Umbilical cord (tissue), 2 donors: ENCODE results near the gene CYGB. TPM values are rescaled to one million over a fixed set of nuclear protein-coding genes. Genes with fewer than 3 reads are reported as not detected.
A peak's percentile ranks its signal among the peaks of the same experiment; 100 is the strongest.

ENCODE experiments used
- DNase-seq: peaks from one replicate; pipeline ENCODE4 v3.0.0-alpha.2; 2015; ENCODE audit warnings: low spot score
- total RNA-seq: library from RNA; depleted of rRNA; stranded (reverse); fragments of >200 nt; gene quantifications from one replicate; pipeline ENCODE4 v1.2.3, GENCODE V29; 2014; ENCODE audit warnings: low replicate concordance; ENCODE audit not compliant: insufficient read depth

The CYGB gene
- 0.24 TPM for total RNA-seq

GRCh38 chr17:76537578-76538280 is at the start of gene CYGB:
TSS of gene CYGB (minus strand) at chr17:76537709. CDS start at chr17:76537542, 167 bp downstream.
- no peak for DNase-seq

DNA sequence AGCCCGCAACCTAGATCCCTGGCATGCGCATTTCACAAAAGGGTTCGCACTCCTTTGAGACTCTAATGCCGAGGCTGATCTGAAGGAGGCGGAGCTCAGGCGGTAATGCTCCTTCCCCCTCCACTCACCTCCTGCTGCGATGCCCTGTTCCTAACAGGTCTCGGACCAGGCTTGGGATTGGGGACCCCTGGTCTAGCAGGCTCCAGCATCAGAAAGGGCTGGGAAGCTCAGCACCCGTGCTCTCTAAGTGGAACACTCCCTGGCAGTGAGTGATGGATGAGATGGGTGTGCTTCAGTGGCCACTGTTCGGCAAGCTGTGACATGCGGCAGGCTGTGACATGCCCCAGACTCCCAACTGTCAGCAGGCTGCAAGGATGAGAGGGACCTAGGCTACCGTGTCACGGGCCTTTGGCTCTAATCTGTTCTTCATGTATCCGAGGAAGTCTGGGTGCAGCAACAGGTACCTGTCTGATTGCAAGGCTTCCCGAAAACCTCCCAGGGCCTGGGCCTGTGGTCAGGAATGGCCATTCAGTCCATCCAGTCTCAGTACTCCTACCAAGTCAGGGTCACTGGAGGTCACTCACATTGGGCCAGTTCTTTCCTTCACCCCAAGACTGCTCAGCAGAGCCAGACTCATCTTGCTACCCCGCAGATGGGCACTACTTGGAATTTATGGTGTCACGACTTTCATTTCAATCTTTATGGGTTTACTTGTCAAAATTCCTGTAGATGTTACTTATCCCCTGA is 49.4 kb upstream of the CYGB start:
- peak; percentile 32 for DNase-seq

DNA sequence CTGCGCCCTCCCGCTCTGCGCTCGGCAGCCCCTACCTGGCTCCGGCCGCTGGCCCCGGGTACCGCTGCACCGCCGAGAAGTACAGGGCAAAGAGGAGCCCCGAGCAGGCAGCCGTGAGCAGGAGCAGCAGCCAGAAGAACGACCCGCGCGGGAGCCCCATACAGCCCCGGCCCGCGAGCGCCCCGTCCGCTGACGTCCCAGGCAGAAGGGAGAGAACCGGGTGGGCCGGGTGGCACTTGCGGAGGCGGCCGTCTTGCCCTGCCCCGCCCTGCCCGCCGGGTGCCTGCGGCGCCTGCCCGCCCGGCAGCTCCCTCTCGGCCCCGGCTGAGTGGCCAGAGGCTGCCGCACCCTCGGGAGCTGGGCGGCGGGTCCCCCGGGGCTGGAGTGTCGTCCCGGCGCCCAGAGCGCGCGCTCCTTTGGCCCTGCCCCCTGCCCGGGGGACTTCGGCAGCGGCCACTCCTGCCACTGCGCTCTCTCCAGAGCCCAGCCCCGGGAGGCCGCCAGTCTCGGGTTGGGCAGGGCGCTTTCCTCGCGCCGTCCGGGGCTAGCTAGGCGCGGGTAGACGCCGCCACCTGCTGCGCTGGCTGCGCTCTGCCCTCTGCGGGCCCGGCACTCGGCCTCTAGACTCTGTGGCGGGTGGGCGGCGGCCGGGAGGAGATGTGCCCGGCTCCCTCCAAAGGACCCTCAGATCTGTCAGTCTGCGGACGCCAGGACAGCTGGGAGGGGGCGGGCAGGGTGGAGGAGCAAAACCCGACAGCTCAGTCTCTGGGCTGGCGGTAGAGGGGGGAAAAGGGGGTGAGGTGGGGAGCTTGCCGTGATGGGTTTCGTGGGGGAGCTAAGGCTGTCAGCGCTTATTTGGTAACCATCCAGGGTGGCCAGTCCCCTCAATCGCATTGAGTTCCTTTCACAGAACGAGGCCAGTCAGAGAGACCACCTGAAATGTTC is 48.4 kb upstream of the CYGB start, which contains the start of gene ST6GALNAC2:
TSS of gene ST6GALNAC2 (minus strand) at position 212 of the 945 bp plus-strand sequence. CDS start at position 160, 52 bp downstream.
- peak; percentile 46 for DNase-seq

GRCh38 chr17:76585033-76585648 is 47.6 kb upstream of the CYGB start:
- no peak for DNase-seq

GRCh38 chr17:76584427-76585032 is 47.0 kb upstream of the CYGB start:
- DNase-seq = no peak

GRCh38 chr17:76582660-76583059 is 45.2 kb upstream of the CYGB start:
- DNase-seq = no peak

DNA sequence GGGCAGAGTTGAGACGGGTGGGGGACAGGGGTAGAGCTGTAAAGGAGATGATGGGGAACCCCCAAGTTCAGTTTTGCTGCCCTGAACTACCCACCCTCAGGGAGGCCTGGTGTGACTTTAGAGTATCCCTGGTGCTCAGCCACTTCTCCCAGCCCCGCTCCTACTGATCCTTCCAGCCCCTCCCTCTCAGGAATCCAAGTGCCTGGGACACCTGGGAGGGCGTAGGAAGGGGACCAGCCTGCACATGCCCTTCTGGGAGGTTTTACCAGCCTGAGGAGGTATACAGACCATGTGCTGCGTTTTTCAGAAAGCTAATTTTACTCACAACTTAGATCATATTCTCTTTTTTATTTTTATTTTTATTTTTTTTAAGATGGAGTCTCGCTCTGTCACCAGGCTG is 44.0 kb upstream of the CYGB start:
- no peak for DNase-seq

DNA sequence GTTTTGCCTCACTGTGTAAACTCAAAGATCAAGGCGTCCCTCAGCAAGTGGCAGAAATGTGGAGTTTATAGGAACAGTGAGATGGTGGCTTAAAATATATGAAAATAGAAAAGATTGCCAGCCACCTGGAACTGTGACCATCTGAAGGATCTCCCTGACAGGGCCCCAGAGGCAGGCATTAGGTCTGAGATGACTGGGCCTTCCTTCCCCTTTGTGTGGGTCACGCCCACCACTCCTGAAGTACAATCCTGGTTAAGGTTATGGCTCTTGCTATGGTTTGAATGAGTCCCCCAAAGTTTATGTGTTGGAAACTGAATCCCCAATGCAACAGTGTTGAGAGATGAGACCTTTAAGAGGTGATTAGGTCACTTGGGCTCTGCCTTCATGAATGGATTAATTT is 41.8 kb upstream of the CYGB start:
- no peak for DNase-seq

DNA sequence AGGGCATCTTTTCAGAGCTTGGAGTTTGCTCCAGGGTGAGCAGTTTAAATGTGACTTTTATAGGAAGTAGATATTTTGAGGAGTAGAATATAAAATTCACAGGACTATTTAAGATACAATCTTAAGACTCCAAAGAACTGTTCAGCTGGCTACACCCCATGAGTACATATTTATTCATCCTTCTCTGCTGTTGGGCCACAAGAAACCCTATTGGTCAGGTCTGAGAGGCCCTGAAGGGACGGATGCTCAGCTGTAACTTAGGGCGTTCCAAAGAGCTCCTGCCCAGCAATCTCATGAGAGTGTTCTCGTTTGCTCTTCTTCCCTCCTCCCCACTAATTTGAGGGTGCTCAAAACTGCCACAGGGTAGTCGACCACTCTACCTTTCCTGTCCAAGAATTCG is 40.9 kb upstream of the CYGB start:
- DNase-seq = peak; percentile 73

DNA sequence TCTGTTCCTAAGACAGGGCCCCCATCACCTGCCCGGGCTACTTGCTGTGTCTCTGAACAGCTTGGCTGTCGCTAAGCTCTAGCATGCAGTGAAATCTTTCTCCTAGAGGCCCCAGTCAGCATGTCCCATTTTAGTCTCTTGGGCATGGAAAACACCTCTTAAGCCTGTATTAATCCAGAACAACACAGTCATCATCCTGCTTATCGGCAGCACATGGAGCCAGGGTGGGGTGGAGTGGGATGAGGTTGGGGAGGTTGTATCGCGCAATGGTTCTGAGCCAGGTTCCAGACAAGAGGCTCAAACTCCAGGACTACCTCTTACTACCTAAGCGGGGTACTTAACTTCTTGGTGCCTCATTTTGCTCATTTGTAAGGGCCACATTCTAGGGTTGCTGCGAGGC is 40.4 kb upstream of the CYGB start:
- DNase-seq = no peak

DNA sequence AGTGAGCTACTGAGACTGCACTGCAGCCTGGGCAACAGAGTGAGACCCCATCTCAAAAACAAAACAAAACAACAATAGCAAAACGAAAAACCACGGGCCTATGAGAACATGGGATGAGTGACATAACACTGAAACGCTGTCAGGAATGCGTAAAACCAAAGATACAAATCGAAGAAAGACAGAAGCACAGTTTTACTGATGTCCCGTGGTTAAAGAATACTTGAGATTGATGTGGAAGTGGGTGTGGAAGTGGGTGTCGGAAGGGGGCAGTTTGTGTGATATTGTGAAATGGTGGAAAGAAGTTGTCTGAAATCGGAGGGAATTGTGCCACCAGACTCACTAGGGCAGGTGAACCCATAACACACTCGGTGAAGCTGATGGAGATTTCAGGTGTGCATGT is 38.7 kb upstream of the CYGB start:
- no peak for DNase-seq

DNA sequence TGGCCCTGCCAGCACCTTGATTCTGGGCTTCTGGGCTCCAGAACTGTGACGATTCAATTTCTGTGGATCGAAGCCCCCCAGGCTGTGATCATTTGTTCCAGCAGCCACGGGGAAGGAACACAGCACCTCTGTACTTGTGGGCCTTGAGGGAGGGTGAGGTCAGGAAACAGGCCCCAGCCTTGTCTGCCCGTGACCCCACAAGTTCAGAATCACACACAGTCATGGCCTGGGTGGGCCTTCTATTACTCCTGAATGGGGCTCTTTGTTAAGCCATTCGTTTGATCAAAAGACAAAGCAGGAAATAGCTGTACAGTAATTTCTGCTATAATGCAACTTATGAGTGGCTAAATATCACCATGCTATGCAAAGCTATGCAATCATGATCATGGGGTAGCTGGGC is 38.1 kb upstream of the CYGB start:
- no peak for DNase-seq

- DNase-seq = no peak
Observed at GRCh38 chr17:76574166-76574565, 36.7 kb upstream of the CYGB start.

- no peak for DNase-seq
Observed at GRCh38 chr17:76573096-76573495, 35.6 kb upstream of the CYGB start.

DNA sequence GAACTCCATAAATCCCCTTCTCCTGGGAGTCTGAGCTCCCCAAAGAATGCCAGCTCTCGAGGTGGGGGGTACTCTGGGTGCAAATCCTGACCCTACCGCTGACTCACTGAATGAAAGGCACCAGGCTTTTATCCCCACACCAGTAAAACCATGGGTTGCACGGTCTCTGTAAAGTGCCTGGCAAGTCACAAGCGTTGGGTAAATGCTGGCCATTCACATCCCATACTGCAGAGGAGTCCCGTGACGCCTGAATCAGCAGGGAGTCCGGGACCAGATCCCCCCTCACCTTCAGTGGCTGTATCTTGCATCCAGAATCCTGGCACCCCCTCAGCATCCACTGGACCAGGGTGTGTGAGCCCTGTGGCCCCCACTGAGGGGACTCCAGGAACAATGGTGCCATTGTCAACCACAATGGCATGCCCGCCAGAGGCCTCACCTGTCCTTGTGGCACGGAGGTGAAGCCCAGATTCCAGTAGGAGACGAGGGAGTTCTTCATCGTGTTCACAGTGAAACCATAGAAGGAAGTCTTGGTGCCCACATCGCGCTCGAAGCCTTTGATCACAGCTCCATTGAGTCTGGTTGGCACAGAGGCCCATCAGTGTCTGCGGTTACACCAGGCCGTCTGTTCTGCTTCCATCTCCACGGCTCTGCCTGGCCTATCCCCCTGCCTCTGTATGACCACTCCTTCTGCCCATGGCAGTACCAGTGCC is 34.8 kb upstream of the CYGB start:
- DNase-seq = no peak

GRCh38 chr17:76570877-76571471 is 33.5 kb upstream of the CYGB start:
- no peak for DNase-seq

DNA sequence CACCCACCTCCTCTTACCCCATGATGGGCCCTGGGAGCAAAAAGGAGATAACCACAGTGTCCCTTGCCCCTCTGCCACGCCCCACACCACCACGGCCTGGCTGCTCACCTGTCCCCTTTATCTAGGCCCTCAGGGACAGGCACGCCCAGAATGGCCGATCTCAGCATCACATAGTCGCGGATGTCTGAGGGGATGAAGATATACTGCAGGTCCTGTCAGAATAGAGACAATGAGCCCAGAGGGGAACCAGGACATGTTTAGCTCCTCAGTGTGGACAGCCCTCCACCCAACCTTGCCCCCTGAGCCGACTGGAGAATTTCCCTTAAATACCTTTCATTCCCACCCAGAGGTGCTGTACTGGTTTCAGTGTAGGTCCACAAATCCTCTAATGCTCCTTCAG is 32.9 kb upstream of the CYGB start:
- DNase-seq = no peak

- no peak for DNase-seq
Observed at GRCh38 chr17:76569607-76570279, 32.2 kb upstream of the CYGB start.

- DNase-seq = no peak
Observed at GRCh38 chr17:76568811-76569221, 31.3 kb upstream of the CYGB start.
